ENCODE measurements around the gene PIM3. TPM values are rescaled to one million over a fixed set of nuclear protein-coding genes. Genes with fewer than 3 reads are reported as not detected.

PIM3 gene
- 10 to 100 TPM; 57.3 to 98.9 TPM for total RNA-seq

DNA sequence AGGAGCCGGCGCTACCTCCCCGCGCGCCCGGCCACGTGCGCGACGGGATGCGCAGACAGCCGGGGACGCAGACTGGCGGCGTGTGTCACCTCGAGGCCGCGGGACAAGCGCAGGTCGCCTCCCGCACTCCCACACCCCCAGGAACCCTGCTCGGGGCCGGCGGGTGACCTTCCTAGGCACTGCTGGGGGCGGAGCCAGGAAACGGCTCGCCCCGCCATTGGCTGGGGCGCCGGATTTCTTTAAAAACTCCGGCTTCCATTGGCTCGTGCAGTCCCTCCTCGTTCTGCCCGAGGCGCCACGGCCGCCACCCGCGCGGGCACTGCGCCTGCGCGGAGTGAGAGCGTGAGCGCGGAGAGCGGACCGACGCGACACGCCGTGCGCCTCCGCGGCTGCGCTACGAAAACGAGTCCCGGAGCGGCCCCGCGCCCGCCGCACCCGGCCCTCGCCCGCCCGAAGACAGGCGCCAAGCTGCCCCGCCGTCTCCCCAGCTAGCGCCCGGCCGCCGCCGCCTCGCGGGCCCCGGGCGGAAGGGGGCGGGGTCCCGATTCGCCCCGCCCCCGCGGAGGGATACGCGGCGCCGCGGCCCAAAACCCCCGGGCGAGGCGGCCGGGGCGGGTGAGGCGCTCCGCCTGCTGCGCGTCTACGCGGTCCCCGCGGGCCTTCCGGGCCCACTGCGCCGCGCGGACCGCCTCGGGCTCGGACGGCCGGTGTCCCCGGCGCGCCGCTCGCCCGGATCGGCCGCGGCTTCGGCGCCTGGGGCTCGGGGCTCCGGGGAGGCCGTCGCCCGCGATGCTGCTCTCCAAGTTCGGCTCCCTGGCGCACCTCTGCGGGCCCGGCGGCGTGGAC lies at the start of gene PIM3:
Gene PIM3, plus strand, starts transcription at position 614 of the 846 bp plus-strand sequence. Its CDS starts 176 bp downstream, at position 790.
- no peaks in the 10 kb centered on the region for H3K27me3 ChIP-seq
- intact Hi-C loops (cut with DNase I) = no loop called here
- peaks cover 57% of the 10 kb centered on the region for H3K4me1 ChIP-seq
- H3K4me3 ChIP-seq = peak within 1 kb of the TSS; percentile 79 to 81
- H3K36me3 ChIP-seq (replicated peaks in 1 of 2; ENCODE audit: insufficient read depth in 1 of 2, low read depth in 2 of 2) = peaks cover 8 to 10% of the 10 kb centered on the region in 2 donors
- H3K27ac ChIP-seq = peak within 1 kb of the TSS; percentile 94 to 98 (median 96)
- ATAC-seq (peak; percentile 82), DNase-seq (peak; percentile 95 to 97 (median 96))
- 0 to 1% methylated on average over 16 to 97 of the region's 137 CpGs for WGBS, 2 donors
- peak; percentile 97 to 98 (median 97) for TF ChIP-seq POLR2A (IDR thresholded peaks at IDR 0.05)
- TF ChIP-seq, protein P1, sequence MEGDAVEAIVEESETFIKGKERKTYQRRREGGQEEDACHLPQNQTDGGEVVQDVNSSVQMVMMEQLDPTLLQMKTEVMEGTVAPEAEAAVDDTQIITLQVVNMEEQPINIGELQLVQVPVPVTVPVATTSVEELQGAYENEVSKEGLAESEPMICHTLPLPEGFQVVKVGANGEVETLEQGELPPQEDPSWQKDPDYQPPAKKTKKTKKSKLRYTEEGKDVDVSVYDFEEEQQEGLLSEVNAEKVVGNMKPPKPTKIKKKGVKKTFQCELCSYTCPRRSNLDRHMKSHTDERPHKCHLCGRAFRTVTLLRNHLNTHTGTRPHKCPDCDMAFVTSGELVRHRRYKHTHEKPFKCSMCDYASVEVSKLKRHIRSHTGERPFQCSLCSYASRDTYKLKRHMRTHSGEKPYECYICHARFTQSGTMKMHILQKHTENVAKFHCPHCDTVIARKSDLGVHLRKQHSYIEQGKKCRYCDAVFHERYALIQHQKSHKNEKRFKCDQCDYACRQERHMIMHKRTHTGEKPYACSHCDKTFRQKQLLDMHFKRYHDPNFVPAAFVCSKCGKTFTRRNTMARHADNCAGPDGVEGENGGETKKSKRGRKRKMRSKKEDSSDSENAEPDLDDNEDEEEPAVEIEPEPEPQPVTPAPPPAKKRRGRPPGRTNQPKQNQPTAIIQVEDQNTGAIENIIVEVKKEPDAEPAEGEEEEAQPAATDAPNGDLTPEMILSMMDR (IDR thresholded peaks at IDR 0.05) = peak in 1 of 7 experiments; percentile 1
- no peaks in the 10 kb centered on the region for H3K9me3 ChIP-seq

- intact Hi-C loops (cut with DNase I) = loop anchor here (10.0 kb wide), 1 partner anchor 57 kb away; the partner anchor contains the start of gene ZBED4
- DNase-seq = no peak
Measured at GRCh38 chr22:49911881-49912625, 48.5 kb upstream of the PIM3 start.

GRCh38 chr22:49913026-49913425 lies 47.5 kb upstream of the PIM3 start:
- intact Hi-C loops (cut with DNase I) = loop anchor here (10.0 kb wide), 1 partner anchor 58 kb away; the partner anchor contains the start of gene ZBED4
- Histone ChIP-seq H3K9me3 (no peaks in the 10 kb centered on the region), H3K27me3 (no peaks in the 10 kb centered on the region), H3K4me3 (no peak overlapping the region), H3K27ac (no peak overlapping the region), H3K4me1 (peaks cover 12% of the 10 kb centered on the region), H3K36me3 (replicated peaks in 1 of 2; ENCODE audit: insufficient read depth in 1 of 2, low read depth in 2 of 2) (peaks cover 0 to 3% of the 10 kb centered on the region in 2 donors)
- WGBS, 2 donors = 90 to 100% methylated on average over 13 to 14 of the region's 14 CpGs
- TF ChIP-seq, protein P1 (IDR thresholded peaks at IDR 0.05) = no peak
- TF ChIP-seq POLR2A (IDR thresholded peaks at IDR 0.05) = no peak
- DNase-seq = no peak
- ATAC-seq = no peak

More at GRCh38 chr22:49911881-49912625, 48.5 kb upstream of the PIM3 start:
- peaks cover 7% of the 10 kb centered on the region for H3K4me1 ChIP-seq
- no peak for ATAC-seq
- TF ChIP-seq, protein P1 (IDR thresholded peaks at IDR 0.05) = no peak
- no peak for TF ChIP-seq POLR2A (IDR thresholded peaks at IDR 0.05)
- no peak overlapping the region for H3K4me3 ChIP-seq
- 90 to 96% methylated on average over 25 to 30 of the region's 30 CpGs for WGBS, 2 donors
- H3K27ac ChIP-seq = no peak overlapping the region
- H3K9me3 ChIP-seq = no peaks in the 10 kb centered on the region
- H3K36me3 ChIP-seq (replicated peaks in 1 of 2; ENCODE audit: insufficient read depth in 1 of 2, low read depth in 2 of 2) = peaks cover 0 to 3% of the 10 kb centered on the region in 2 donors
- no peaks in the 10 kb centered on the region for H3K27me3 ChIP-seq

- Histone ChIP-seq H3K27me3 (no peaks in the 10 kb centered on the region), H3K4me1 (peaks cover 12% of the 10 kb centered on the region), H3K36me3 (replicated peaks in 1 of 2; ENCODE audit: insufficient read depth in 1 of 2, low read depth in 2 of 2) (peaks cover 0 to 3% of the 10 kb centered on the region in 2 donors), H3K4me3 (no peak overlapping the region), H3K27ac (no peak overlapping the region), H3K9me3 (no peaks in the 10 kb centered on the region)
- TF ChIP-seq, protein P1 (IDR thresholded peaks at IDR 0.05) = no peak
- no peak for TF ChIP-seq POLR2A (IDR thresholded peaks at IDR 0.05)
- 96 to 98% methylated on average over 11 to 14 of the region's 14 CpGs for WGBS, 2 donors
- DNase-seq (no peak), ATAC-seq (no peak)
- intact Hi-C loops (cut with DNase I) = loop anchor here (10.0 kb wide), 1 partner anchor 59 kb away; the partner anchor contains the start of gene ZBED4
Measured at GRCh38 chr22:49913446-49913845, 47.1 kb upstream of the PIM3 start.
